HL-60/S4 treated with phorbol 12-myristate 13-acetate at 8.2 ng/mL for 4 days and 3 days (cell line): ENCODE data around the gene RPL23.

Source experiments
- in situ Hi-C: fragments of 300-500 bp; cut with MboI; formaldehyde crosslinking; loops from 2 replicates; pipeline ENCODE4 v1.15.0; 2022; ENCODE audit warnings: low sequenced_read_pairs

Gene RPL23

GRCh38 chr17:38800237-38800760, 53.2 kb downstream of the RPL23 start:
- in situ Hi-C loops = no loop called here

GRCh38 chr17:38799501-38800236, 53.9 kb downstream of the RPL23 start, which contains the start of gene PIP4K2B:
Gene PIP4K2B (minus strand): TSS chr17:38799556. CDS start chr17:38799424, 132 bp downstream.
- in situ Hi-C loops = no loop called here

- in situ Hi-C loops = no loop called here
Observed at GRCh38 chr17:38798614-38799500, 54.7 kb downstream of the RPL23 start.
